HepG2 (cell line): ENCODE data around the gene KHNYN. TPM values are rescaled to one million over a fixed set of nuclear protein-coding genes. Genes with fewer than 3 reads are reported as not detected.
A peak's percentile ranks its signal among the peaks of the same experiment; 100 is the strongest.

Experiments used
- ATAD3A ChIP-seq: sonication (generic); formaldehyde crosslinking; IDR thresholded peaks from 2 replicates; pipeline ENCODE4 v1.4.0; 2020; ENCODE audit warnings: missing genetic modification reagents
- ATM ChIP-seq: fragments of 450-650 bp; IDR thresholded peaks from 2 replicates; pipeline ENCODE4 v1.7.1; 2017; ENCODE audit warnings: mild to moderate bottlenecking, borderline replicate concordance
- CBX2 ChIP-seq, 2 experiments: fragments of 200-600 bp in 1 of 2; sonication (generic); formaldehyde crosslinking in 1 of 2; IDR thresholded peaks; 2 replicates each; pipeline versions ENCODE4 v1.7.0 to v1.8.1; 2018 to 2022; ENCODE audit warnings: low read depth in 2 of 2, low read length in 1 of 2, mild to moderate bottlenecking in 1 of 2, missing genetic modification reagents in 1 of 2
- CREB3 ChIP-seq: sonication (generic); formaldehyde crosslinking; IDR thresholded peaks from 2 replicates; pipeline ENCODE4 v1.5.0; 2020; ENCODE audit warnings: missing genetic modification reagents
- IRF9 ChIP-seq: sonication (generic); formaldehyde crosslinking; IDR thresholded peaks from 2 replicates; pipeline ENCODE4 v1.8.0; 2022; ENCODE audit warnings: missing genetic modification reagents, mild to moderate bottlenecking, borderline replicate concordance
- JUN ChIP-seq: sonication (generic); formaldehyde crosslinking; IDR thresholded peaks from 2 replicates; pipeline ENCODE4 v1.4.0; 2020; ENCODE audit warnings: mild to moderate bottlenecking, missing genetic modification reagents
- KLF11 ChIP-seq: IDR thresholded peaks from 2 replicates; pipeline ENCODE4 v1.6.1; 2016; ENCODE audit warnings: missing compliant biosample characterization
- MAF1 ChIP-seq: sonication (generic); formaldehyde crosslinking; IDR thresholded peaks from 2 replicates; pipeline ENCODE4 v1.5.0; 2020; ENCODE audit warnings: missing genetic modification reagents, borderline replicate concordance
- ZBTB38 ChIP-seq: sonication (generic); formaldehyde crosslinking; IDR thresholded peaks from 2 replicates; pipeline ENCODE4 v1.5.1; 2020; ENCODE audit warnings: mild to moderate bottlenecking, missing genetic modification reagents
- ZEB1 ChIP-seq: IDR thresholded peaks from 2 replicates; pipeline ENCODE4 v1.6.1; 2012; ENCODE audit warnings: mild to moderate bottlenecking, low read depth, inconsistent platforms; ENCODE audit not compliant: insufficient replicate concordance
- ZHX1 ChIP-seq: sonication (generic); formaldehyde crosslinking; IDR thresholded peaks from 2 replicates; pipeline ENCODE4 v1.8.1; 2022; ENCODE audit warnings: low read depth, mild to moderate bottlenecking, missing genetic modification reagents
- ZHX2 ChIP-seq, 2 experiments: sonication (generic) in 1 of 2; formaldehyde crosslinking in 1 of 2; IDR thresholded peaks; 2 replicates each; pipeline versions ENCODE4 v1.6.1 to v1.9.0; 2014 to 2022; ENCODE audit warnings: antibody characterized with exemption in 1 of 2, borderline replicate concordance in 1 of 2, inconsistent platforms in 1 of 2, low read depth in 1 of 2, missing genetic modification reagents in 1 of 2
- ZNF687 ChIP-seq: sonication (generic); formaldehyde crosslinking; IDR thresholded peaks from 2 replicates; pipeline ENCODE4 v1.5.1; 2020; ENCODE audit warnings: mild to moderate bottlenecking, missing genetic modification reagents, moderate library complexity
- polyA plus RNA-seq, 8 experiments: library from polyadenylated mRNA; depleted of rRNA in 3 of 8; stranded (reverse) in 7 of 8; unstranded in 1 of 8; fragments of >200 nt; fragmentation: Illumina TruSeq in 4 of 8; extraction: Trizol in 4 of 8; gene quantifications; 2 replicates each; pipeline versions ENCODE4 v1.2.1 to v1.2.3, GENCODE V29; 2011 to 2016; ENCODE audit warnings: low read depth in 4 of 8, missing spikeins in 1 of 8, mixed read lengths in 1 of 8; ENCODE audit not compliant: insufficient read depth in 1 of 8
- total RNA-seq, 5 experiments: library from RNA; depleted of rRNA; stranded (reverse); fragments of >200 nt; fragmentation: Illumina TruSeq; extraction: Trizol; gene quantifications; 2 replicates each; pipeline ENCODE4 v1.2.3, GENCODE V29; 2016; ENCODE audit warnings: low read depth in 1 of 5

KHNYN gene
- total and polyA plus RNA-seq, 2 of the 13 experiments (the other 11 are each of a cell fraction or from before 2014, with no cell fraction given) = 52.8 to 75.7 TPM

GRCh38 chr14:24430143-24430681, 458 bp downstream of the KHNYN start (continued):
- TF ChIP-seq IRF9 (CRISPR knock-in tag) (no peak), ATAD3A (CRISPR knock-in tag) (no peak), KLF11 (CRISPR knock-in tag) (no peak; the same call in 1 of the 2 replicates), ZHX2 (IDR thresholded peaks at IDR 0.05; ENCODE audit: low read depth) (no peak), ZHX2 (CRISPR knock-in tag; IDR thresholded peaks at IDR 0.05; ENCODE audit: borderline replicate concordance) (no peak), ZEB1 (no peak), MAF1 (CRISPR knock-in tag) (no peak), ZBTB38 (CRISPR knock-in tag) (no peak), ZNF687 (peak; percentile 36; the same call in 1 of the 2 replicates), ZHX1 (CRISPR knock-in tag) (no peak), CREB3 (CRISPR knock-in tag) (no peak), JUN (CRISPR knock-in tag) (no peak), ATM (no peak), CBX2 (IDR thresholded peaks at IDR 0.05; ENCODE audit: low read depth, low read length) (no peak), CBX2 (CRISPR knock-in tag; IDR thresholded peaks at IDR 0.05; ENCODE audit: low read depth) (0 out of 2 replicates have a peak, but pooled peaks have one; percentile 9)
